KBM-7 (cell line): ENCODE data around the gene TEX13B.
"Not testable (repeated sequence)": the region's sequence is repeated elsewhere in the genome, so short reads cannot be mapped to it uniquely, and the experiment has no call there.

Experiments used
- DNase-seq: peaks from one replicate; pipeline ENCODE4 v3.0.0-alpha.2; 2015
- in situ Hi-C: fragments of 300-500 bp; cut with MboI; formaldehyde crosslinking; loops from 2 replicates; pipeline ENCODE4 v1.14.3; 2020; ENCODE audit warnings: low sequenced_read_pairs, low pct_unique_long_range_greater_than_20kb, mixed read lengths

TEX13B gene

GRCh38 chrX:107955337-107955736 is 26.8 kb downstream of the TEX13B start:
- in situ Hi-C loops, DNase-seq: not testable (repeated sequence)

DNA sequence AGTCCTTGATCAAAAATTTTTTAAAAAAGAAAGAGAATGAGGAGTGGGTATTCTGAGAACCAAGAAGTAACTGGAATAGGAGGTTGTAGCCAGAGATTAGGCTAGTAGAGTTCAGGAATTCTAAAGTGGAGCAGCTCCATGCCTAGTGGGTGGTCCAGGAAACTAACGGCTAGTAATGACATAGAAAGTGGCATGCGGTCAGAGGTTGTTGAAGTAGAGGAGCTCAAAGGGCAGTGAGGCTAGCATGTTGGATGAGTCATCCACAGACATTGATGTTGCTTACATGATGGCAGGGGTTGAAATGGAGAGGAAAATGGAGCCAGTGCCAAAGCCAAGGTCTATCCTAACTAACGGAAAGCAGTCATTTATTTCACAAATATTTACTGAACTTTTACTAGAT is 42.1 kb downstream of the TEX13B start:
- DNase-seq, result no peak
- in situ Hi-C loops, result no loop called here

GRCh38 chrX:107936434-107936730 is 45.8 kb downstream of the TEX13B start:
- no peak for DNase-seq
- in situ Hi-C loops, result no loop called here

- DNase-seq, result no peak
Measured at GRCh38 chrX:107935664-107936433, 46.3 kb downstream of the TEX13B start.

DNA sequence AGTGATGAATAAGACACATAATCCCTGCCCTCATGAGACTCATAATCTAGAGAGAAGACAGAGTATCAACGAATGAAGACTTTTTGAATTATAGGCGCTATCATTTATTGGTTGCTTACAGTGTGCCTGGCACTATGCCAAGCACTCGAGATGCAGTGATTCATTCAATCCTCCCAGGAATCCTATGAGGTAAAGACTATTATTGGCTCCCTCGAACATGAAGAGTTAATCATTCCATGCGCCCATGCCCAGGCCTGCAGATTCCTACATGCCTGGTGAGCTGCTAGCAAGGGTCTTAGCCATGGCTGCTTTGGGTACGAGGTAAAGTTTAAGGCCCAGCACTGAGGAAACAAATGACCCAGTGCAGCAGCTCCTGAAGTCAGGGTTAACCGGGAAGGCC is 47.0 kb downstream of the TEX13B start:
- in situ Hi-C loops, result no loop called here
- DNase-seq, result no peak

More at GRCh38 chrX:107935664-107936433, 46.3 kb downstream of the TEX13B start:
- in situ Hi-C loops, result no loop called here

GRCh38 chrX:107934262-107934661 is 47.9 kb downstream of the TEX13B start:
- DNase-seq, result no peak
- in situ Hi-C loops, result no loop called here
